Prostate gland (tissue), 2 donors: ENCODE results near the gene PTMA. TPM values are rescaled to one million over a fixed set of nuclear protein-coding genes. Genes with fewer than 3 reads are reported as not detected.
A peak's percentile ranks its signal among the peaks of the same experiment; 100 is the strongest.
"Not testable (repeated sequence)": the region's sequence is repeated elsewhere in the genome, so short reads cannot be mapped to it uniquely, and the experiment has no call there.

Experiments
- DNase-seq: peaks from one replicate; pipeline ENCODE4 v3.0.0-alpha.2; 2019; ENCODE audit warnings: low spot score
- H3K27ac ChIP-seq, 2 donors: fragments of 200-600 bp; sonication (generic); 2 replicates each; pipeline ENCODE4 v1.5.1; 2017 to 2019
- H3K27me3 ChIP-seq: fragments of 200-600 bp; sonication (generic); replicated peaks from 2 replicates; pipeline ENCODE4 v1.5.1; 2019; ENCODE audit not compliant: insufficient read depth
- H3K36me3 ChIP-seq, 2 donors: fragments of 200-600 bp; sonication (generic); 1 replicate in 1 of 2; 2 replicates in 1 of 2; pipeline versions ENCODE4 v1.5.1 to v1.8.1; 2017 to 2019
- H3K4me1 ChIP-seq: fragments of 200-600 bp; sonication (generic); replicated peaks from 2 replicates; pipeline ENCODE4 v1.5.1; 2019
- H3K4me3 ChIP-seq, 2 donors: fragments of 200-600 bp; sonication (generic); 2 replicates each; pipeline ENCODE4 v1.5.1; 2017 to 2019
- H3K9me3 ChIP-seq: fragments of 200-600 bp; sonication (generic); 2 replicates; pipeline ENCODE4 v1.5.1; 2017
- CTCF ChIP-seq, 4 experiments: fragments of 200-600 bp in 2 of 4; fragments of 450-650 bp in 2 of 4; sonication (generic) in 2 of 4; IDR thresholded peaks; 1 replicate in 3 of 4; 2 replicates in 1 of 4; pipeline ENCODE4 v1.5.1; 2016 to 2019; ENCODE audit warnings: antibody characterized with exemption in 4 of 4, mild to moderate bottlenecking in 2 of 4, moderate library complexity in 2 of 4
- POLR2A ChIP-seq: fragments of 450-650 bp; IDR thresholded peaks from one replicate; pipeline ENCODE4 v1.6.1; 2016; ENCODE audit warnings: antibody characterized with exemption, mild to moderate bottlenecking
- POLR2AphosphoS5 ChIP-seq: sonication (generic); formaldehyde crosslinking; IDR thresholded peaks from one replicate; pipeline ENCODE4 v1.6.1; 2017; ENCODE audit warnings: antibody characterized with exemption
- WGBS: methylation state at CpG from one replicate; pipeline ENCODE4 v1.1.5; 2018; 5-methylcytosine and 5-hydroxymethylcytosine counted together
- intact Hi-C: fragments of 100-400 bp; cut with DNase I; formaldehyde crosslinking; loops from one replicate; pipeline ENCODE4 v1.14.2; 2022
- total RNA-seq, 2 donors: library from RNA; depleted of rRNA; stranded (reverse); fragments of >200 nt; gene quantifications; one replicate each; pipeline ENCODE4 v1.1.0, GENCODE V29; 2016

The PTMA gene
- total RNA-seq = 100 to 1,000 TPM; 418 to 613 TPM

- no peaks in the 10 kb centered on the region for H3K36me3 ChIP-seq
- TF ChIP-seq POLR2AphosphoS5 (peak; percentile 96), CTCF (IDR thresholded peaks at IDR 0.05) (peak in 1 of 4 experiments; percentile 32), POLR2A (peak; percentile 93)
- peak within 1 kb of the TSS; percentile 69 for H3K4me3 ChIP-seq
- peak; percentile 100 for DNase-seq
- intact Hi-C loops = loop anchor here (2.0 kb wide), 3 partner anchors 27 to 95 kb away; no protein-coding TSS in a partner anchor
- H3K9me3 ChIP-seq = no peaks in the 10 kb centered on the region
- H3K27ac ChIP-seq = peak within 1 kb of the TSS; percentile 99 to 100
- peaks cover 4% of the 10 kb centered on the region for H3K4me1 ChIP-seq
- WGBS = under 1% methylated on average over 65 of the region's 97 CpGs
- H3K27me3 ChIP-seq = no peaks in the 10 kb centered on the region
Measured at GRCh38 chr2:231707927-231708772, at the start of gene PTMA. TSS of gene PTMA (plus strand) at chr2:231708525. CDS start at chr2:231708707, 182 bp downstream.

GRCh38 chr2:231660073-231660472 is 48.3 kb upstream of the PTMA start:
- H3K27me3 ChIP-seq, H3K9me3 ChIP-seq, H3K36me3 ChIP-seq, intact Hi-C loops, H3K4me3 ChIP-seq, H3K27ac ChIP-seq, DNase-seq, H3K4me1 ChIP-seq: not testable (repeated sequence)
- 76% methylated on average over 7 of the region's 7 CpGs for WGBS

GRCh38 chr2:231660860-231661259 is 47.5 kb upstream of the PTMA start:
- Histone ChIP-seq H3K27ac (peak overlapping the region in 1 of 2 donors; percentile 83), H3K9me3 (no peaks in the 10 kb centered on the region), H3K36me3 (no peaks in the 10 kb centered on the region), H3K4me1 (no peaks in the 10 kb centered on the region), H3K4me3 (no peak overlapping the region), H3K27me3 (no peaks in the 10 kb centered on the region)
- no peak for DNase-seq
- no peak for TF ChIP-seq CTCF (IDR thresholded peaks at IDR 0.05)
- no peak for TF ChIP-seq POLR2A
- no peak for TF ChIP-seq POLR2AphosphoS5
- intact Hi-C loops = no loop called here
- WGBS = 88% methylated on average over 8 of the region's 8 CpGs

- no peak for TF ChIP-seq CTCF (IDR thresholded peaks at IDR 0.05)
- TF ChIP-seq POLR2AphosphoS5 = no peak
- no peak for TF ChIP-seq POLR2A
- H3K4me3 ChIP-seq = peak overlapping the region; percentile 29 to 46
- no peaks in the 10 kb centered on the region for H3K4me1 ChIP-seq
- peak overlapping the region; percentile 83 for H3K27ac ChIP-seq
- H3K36me3 ChIP-seq = no peaks in the 10 kb centered on the region
- H3K27me3 ChIP-seq = no peaks in the 10 kb centered on the region
- DNase-seq = no peak
- H3K9me3 ChIP-seq = no peaks in the 10 kb centered on the region
- 65% methylated on average over 28 of the region's 28 CpGs for WGBS
- intact Hi-C loops = no loop called here
Measured at GRCh38 chr2:231661422-231662027, 46.8 kb upstream of the PTMA start.

DNA sequence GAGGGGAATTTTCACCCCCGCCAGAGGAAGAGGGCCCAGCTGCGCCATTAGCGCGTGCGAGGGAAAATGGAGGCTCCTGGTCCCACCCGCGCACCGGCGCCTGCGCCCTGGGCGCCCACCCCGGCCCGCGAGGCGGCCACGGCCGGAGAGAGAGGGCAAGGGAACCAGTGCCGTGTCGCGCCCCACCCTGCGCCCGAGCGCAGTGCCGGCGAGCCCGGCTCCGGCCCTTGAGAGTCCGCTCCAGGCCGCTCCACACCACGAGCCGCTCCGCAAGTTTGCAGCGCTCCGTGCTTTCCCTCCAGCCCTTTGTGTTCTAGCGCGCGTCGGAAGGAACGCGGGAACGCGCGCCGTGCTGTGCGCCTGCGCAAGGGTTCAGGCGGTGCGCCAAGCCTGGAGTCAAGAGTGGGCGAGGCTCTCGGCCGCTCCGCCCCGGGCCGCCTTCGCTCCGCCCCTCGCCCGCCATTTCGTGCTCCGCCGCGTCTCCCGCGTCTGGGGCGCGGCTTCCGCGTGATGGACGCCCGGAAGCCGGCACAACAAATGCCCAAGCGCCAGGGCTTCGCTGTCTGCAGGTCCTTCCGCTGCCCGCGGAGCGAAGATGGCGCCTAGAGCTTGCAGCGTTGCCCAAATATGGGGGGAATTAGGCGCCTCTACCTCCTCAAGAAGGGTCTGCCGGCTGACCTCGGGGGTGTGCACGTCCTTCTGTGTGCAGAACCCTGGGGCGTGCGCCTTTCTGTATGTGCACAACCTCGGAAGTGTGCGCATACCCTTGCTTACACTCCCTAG is 46.1 kb upstream of the PTMA start:
- no peaks in the 10 kb centered on the region for H3K27me3 ChIP-seq
- H3K9me3 ChIP-seq = no peaks in the 10 kb centered on the region
- TF ChIP-seq POLR2A (peak; percentile 65), CTCF (IDR thresholded peaks at IDR 0.05) (peak in 2 of 4 experiments; percentile 30 to 40), POLR2AphosphoS5 (peak; percentile 98)
- H3K4me3 ChIP-seq = peak overlapping the region; percentile 29 to 46
- DNase-seq = peak; percentile 92
- no peaks in the 10 kb centered on the region for H3K36me3 ChIP-seq
- WGBS = 12% methylated on average over 83 of the region's 87 CpGs
- H3K27ac ChIP-seq = peak overlapping the region; percentile 83
- no peaks in the 10 kb centered on the region for H3K4me1 ChIP-seq
- intact Hi-C loops = no loop called here
